ENCODE measurements around the gene CFAP210. TPM values are rescaled to one million over a fixed set of nuclear protein-coding genes. Genes with fewer than 3 reads are reported as not detected.

The CFAP210 gene
- total and polyA plus RNA-seq, 4 donors, result 1.2 to 7.2 (median 3.3) TPM

GRCh38 chr2:169640104-169640503 lies 54.1 kb downstream of the CFAP210 start:
- no peak for ATAC-seq (ENCODE audit: insufficient read depth, low FRiP score)

GRCh38 chr2:169637620-169638019 lies 56.6 kb downstream of the CFAP210 start:
- ATAC-seq (ENCODE audit: insufficient read depth, low FRiP score) (no peak), DNase-seq (peak in 1 of 3 donors; percentile 25)
- H3K9me3 ChIP-seq (ENCODE audit: control insufficient read depth in 4 of 4, insufficient read depth in 3 of 4, low read length in 3 of 4), result no peaks in the 10 kb centered on the region
- no peaks in the 10 kb centered on the region for H3K27me3 ChIP-seq (ENCODE audit: control insufficient read depth in 3 of 3, insufficient read depth in 3 of 3, low read length in 2 of 3)
- no peak overlapping the region for H3K9ac ChIP-seq (ENCODE audit: insufficient read depth in 1 of 2, low read length in 2 of 2)
- H3K27ac ChIP-seq (ENCODE audit: low read depth in 1 of 2, low read length in 1 of 2), result no peak overlapping the region
- no peaks in the 10 kb centered on the region for H3K4me1 ChIP-seq (ENCODE audit: control insufficient read depth in 5 of 5, insufficient read depth in 5 of 5, low read length in 5 of 5)
- no peak overlapping the region for H3K4me3 ChIP-seq
- H3K36me3 ChIP-seq (ENCODE audit: control insufficient read depth in 4 of 4, insufficient read depth in 4 of 4, low read length in 4 of 4), result peaks cover 11 to 21% (median 20%) of the 10 kb centered on the region in 4 donors
- 96 to 97% methylated on average over 3 of the region's 3 CpGs for WGBS, 2 donors
- no peak for TF ChIP-seq CTCF (IDR thresholded peaks at IDR 0.05; ENCODE audit: control extremely low read depth, extremely low read depth)

More at GRCh38 chr2:169640104-169640503, 54.1 kb downstream of the CFAP210 start:
- no peak overlapping the region for H3K9ac ChIP-seq (ENCODE audit: insufficient read depth in 1 of 2, low read length in 2 of 2)
- H3K4me1 ChIP-seq (ENCODE audit: control insufficient read depth in 5 of 5, insufficient read depth in 5 of 5, low read length in 5 of 5), result no peaks in the 10 kb centered on the region
- no peak for TF ChIP-seq CTCF (IDR thresholded peaks at IDR 0.05; ENCODE audit: control extremely low read depth, extremely low read depth)
- WGBS, 2 donors, result 99% methylated on average over 2 of the region's 2 CpGs
- peaks cover 5 to 17% (median 9%) of the 10 kb centered on the region in 4 donors for H3K36me3 ChIP-seq (ENCODE audit: control insufficient read depth in 4 of 4, insufficient read depth in 4 of 4, low read length in 4 of 4)
- no peak for DNase-seq
- no peak overlapping the region for H3K4me3 ChIP-seq
- H3K9me3 ChIP-seq (ENCODE audit: control insufficient read depth in 4 of 4, insufficient read depth in 3 of 4, low read length in 3 of 4), result no peaks in the 10 kb centered on the region
- no peaks in the 10 kb centered on the region for H3K27me3 ChIP-seq (ENCODE audit: control insufficient read depth in 3 of 3, insufficient read depth in 3 of 3, low read length in 2 of 3)
- no peak overlapping the region for H3K27ac ChIP-seq (ENCODE audit: low read depth in 1 of 2, low read length in 1 of 2)

GRCh38 chr2:169636440-169637097 lies 57.6 kb downstream of the CFAP210 start:
- no peak for DNase-seq
- peaks cover 11 to 26% (median 21%) of the 10 kb centered on the region in 4 donors for H3K36me3 ChIP-seq (ENCODE audit: control insufficient read depth in 4 of 4, insufficient read depth in 4 of 4, low read length in 4 of 4)
- no peak for ATAC-seq (ENCODE audit: insufficient read depth, low FRiP score)
- no peak overlapping the region for H3K27ac ChIP-seq (ENCODE audit: low read depth in 1 of 2, low read length in 1 of 2)
- H3K27me3 ChIP-seq (ENCODE audit: control insufficient read depth in 3 of 3, insufficient read depth in 3 of 3, low read length in 2 of 3), result no peaks in the 10 kb centered on the region
- H3K4me1 ChIP-seq (ENCODE audit: control insufficient read depth in 5 of 5, insufficient read depth in 5 of 5, low read length in 5 of 5), result no peaks in the 10 kb centered on the region
- H3K4me3 ChIP-seq, result no peak overlapping the region
- no peaks in the 10 kb centered on the region for H3K9me3 ChIP-seq (ENCODE audit: control insufficient read depth in 4 of 4, insufficient read depth in 3 of 4, low read length in 3 of 4)
- TF ChIP-seq CTCF (IDR thresholded peaks at IDR 0.05; ENCODE audit: control extremely low read depth, extremely low read depth), result no peak
- 98 to 99% methylated on average over 8 of the region's 8 CpGs for WGBS, 2 donors
- H3K9ac ChIP-seq (ENCODE audit: insufficient read depth in 1 of 2, low read length in 2 of 2), result no peak overlapping the region
